Loucy (cell line): Measurements from ENCODE around the gene RAD51D.

Experiments
- CTCF ChIP-seq: fragments of 200-600 bp; sonication (generic); conservative IDR thresholded peaks from 2 replicates; pipeline ENCODE4 v1.5.1; 2014; ENCODE audit warnings: mild to moderate bottlenecking, antibody characterized with exemption, low read length
- EZH2phosphoT487 ChIP-seq: fragments of 200-600 bp; IDR thresholded peaks from 2 replicates; pipeline ENCODE4 v1.6.1; 2018; ENCODE audit warnings: antibody characterized with exemption, mild to moderate bottlenecking, moderate library complexity, borderline replicate concordance

DNA sequence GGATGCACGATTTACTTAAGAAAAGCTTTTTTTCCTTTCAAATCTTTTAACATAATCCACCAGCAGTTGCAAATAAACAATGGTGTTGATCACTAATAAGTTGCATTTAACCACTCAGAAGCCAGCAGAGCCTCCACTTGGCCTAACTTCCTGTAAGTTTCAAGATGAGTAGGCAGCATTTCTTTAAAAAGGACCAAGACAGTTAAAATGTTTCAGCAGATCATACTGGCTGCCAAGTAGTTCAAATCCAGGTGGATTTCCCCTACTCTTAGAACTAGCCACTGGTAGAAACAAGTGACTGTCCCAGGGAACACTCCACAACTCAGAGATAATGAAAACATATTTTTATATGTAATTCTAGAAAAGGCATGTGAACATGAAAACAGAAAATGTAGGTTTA is 39.1 kb downstream of the RAD51D start:
- TF ChIP-seq CTCF (no peak), EZH2phosphoT487 (no peak)
